GM21367 (cell line): ENCODE measurements around the gene SLC40A1.

Experiments
- ATAC-seq: cut with Tn5 transposase; IDR thresholded peaks from one replicate; pipeline ENCODE4 v1.9.1; 2021; ENCODE audit not compliant: unreplicated experiment

SLC40A1 gene, protein sequence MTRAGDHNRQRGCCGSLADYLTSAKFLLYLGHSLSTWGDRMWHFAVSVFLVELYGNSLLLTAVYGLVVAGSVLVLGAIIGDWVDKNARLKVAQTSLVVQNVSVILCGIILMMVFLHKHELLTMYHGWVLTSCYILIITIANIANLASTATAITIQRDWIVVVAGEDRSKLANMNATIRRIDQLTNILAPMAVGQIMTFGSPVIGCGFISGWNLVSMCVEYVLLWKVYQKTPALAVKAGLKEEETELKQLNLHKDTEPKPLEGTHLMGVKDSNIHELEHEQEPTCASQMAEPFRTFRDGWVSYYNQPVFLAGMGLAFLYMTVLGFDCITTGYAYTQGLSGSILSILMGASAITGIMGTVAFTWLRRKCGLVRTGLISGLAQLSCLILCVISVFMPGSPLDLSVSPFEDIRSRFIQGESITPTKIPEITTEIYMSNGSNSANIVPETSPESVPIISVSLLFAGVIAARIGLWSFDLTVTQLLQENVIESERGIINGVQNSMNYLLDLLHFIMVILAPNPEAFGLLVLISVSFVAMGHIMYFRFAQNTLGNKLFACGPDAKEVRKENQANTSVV

DNA sequence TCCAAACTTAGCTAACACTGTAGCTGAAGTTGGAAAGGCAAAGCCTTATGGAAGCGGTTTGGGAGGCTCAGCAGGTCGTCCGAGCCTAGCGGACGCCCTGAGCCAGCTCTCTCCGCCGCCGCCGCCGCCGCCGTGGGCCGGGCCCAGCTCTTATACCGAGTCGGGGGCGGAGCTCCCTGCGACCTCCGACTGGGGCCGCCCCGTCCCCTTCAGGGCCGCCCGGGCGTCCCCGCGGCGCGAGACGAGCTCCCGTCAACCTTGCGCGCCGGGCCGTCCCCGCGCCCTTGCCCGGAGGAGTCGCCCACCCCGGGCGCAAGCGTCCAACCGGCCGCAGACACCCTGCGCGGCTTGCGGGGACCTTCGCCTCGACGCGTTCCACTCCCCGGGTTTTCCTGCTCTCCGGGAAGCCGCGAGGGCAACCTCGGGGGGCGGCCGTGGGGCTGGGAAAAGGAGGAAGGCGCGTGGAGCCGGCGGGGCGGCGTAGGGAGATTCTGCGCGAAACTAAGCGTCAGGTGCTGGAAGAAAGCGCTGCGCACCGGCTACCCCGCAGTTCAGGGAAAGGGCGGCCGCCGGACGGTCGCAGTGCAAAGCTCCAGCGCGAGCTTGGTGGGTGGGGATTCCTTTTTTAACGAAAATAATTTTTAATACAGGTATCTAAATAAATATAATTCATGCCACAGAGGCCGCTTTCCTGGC lies at the start of gene SLC40A1:
SLC40A1 (minus strand) TSS at position 129 of the 696 bp plus-strand sequence. CDS start 326 bp downstream, outside the sequence.
- peak; percentile 68 for ATAC-seq

DNA sequence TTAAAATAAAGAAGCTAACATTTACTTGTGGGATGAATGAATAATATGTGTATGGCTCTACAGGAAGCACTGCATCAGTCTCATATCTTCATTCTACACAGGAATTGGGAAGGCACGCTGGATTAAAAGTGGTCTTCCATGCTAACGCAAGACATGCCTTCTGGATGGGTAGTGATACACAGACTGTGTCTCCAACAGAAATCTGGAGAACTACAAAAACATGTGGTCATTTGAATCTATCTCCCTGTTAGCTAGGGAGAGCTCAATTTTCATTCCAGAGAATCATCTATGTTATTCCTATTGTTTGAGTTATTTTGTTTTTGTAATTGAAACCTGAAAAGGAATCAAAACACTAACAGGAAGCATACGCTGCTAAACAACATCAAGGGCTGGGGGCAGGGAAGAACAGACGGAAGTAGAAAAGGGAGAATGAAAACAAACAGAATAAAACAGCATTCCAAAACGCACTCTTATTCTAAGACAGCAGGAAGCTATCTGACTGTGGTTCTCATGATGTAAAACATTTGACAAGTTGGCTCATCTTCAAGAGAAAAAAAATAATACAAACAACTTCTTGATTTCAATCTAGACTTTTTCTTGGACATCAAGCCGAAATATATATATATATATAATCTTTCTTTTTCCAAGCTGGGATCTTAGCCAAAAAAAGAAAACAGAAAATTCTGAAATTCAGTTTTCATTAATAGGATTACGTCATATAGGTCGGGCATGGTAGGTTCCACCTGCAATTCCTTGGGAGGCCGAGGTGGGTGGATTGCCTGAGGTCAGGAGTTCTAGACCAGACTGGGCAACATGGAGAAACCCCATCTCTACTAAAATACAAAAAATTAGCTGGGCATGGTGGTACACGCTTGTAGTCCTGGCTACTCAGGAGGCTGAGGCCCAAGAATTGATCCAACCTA lies 49.2 kb upstream of the SLC40A1 start:
- no peak for ATAC-seq

DNA sequence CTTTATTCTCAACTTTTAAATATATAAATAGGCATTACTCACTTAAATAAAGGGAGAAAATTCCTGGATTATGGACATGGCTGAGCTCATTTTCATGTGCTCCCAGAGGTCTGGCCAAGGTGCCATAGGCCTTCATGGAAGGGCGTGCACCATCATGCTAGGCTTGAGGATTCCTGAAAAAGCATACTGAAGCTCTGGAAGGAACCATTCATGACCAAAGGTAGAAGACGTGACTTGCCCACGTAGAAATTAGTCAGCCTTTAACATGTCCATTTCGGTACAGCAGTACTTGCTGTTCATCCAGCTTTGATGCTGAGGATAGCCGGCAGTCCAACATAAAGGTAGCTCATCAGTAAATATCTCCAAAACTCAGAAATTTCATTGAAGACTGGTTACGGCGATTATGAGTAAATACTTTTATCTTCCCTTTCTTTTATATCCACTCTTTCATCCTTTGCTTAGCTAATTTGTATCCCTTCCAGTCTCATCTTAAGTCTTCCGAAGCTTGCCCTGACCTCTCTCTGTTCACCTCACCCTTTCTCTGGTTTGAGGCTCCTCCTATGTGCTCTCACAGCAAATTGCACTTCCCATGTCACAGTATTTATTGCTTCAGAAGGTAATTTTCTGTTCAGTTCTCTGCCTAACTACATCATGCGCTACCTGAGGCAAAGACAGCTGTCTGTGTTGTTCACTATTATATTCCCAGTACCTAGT lies 48.4 kb upstream of the SLC40A1 start:
- no peak for ATAC-seq

DNA sequence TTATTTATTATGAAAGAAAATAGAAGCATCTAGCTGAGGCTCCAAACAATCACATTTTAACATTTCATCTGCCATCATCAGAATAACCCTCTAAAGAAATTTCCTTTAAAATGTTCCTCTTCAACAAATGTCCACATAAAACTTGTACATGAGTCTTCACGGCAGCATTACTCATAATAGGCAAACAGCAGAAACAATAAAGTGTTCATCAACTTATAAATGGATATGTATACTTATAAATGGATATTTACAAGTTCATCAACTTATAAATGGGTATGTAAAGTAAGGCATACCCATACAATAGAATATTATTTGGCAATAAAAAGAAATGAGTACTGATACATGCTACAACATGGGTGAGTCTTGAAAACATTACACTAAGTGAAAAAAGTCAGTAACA lies 47.2 kb upstream of the SLC40A1 start:
- no peak for ATAC-seq

DNA sequence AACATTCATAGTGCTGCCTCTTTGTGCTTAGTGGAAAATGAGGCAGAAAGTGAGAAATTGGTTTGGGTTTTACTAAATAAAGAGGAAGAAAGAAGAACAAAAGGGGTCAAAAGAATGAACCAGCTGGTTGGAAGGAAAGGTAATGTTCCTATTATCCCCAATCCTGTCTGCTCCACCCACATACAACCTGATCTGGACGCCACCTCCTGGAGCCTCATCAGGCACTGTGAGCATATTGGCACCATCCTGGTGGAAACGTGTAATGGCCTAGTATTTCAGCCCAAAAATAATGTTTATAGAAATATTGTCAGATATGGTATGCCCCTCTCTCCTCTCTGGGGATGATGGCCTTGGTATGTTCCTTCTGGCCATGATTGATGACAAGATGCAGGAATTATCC lies 45.0 kb upstream of the SLC40A1 start:
- ATAC-seq, result no peak

DNA sequence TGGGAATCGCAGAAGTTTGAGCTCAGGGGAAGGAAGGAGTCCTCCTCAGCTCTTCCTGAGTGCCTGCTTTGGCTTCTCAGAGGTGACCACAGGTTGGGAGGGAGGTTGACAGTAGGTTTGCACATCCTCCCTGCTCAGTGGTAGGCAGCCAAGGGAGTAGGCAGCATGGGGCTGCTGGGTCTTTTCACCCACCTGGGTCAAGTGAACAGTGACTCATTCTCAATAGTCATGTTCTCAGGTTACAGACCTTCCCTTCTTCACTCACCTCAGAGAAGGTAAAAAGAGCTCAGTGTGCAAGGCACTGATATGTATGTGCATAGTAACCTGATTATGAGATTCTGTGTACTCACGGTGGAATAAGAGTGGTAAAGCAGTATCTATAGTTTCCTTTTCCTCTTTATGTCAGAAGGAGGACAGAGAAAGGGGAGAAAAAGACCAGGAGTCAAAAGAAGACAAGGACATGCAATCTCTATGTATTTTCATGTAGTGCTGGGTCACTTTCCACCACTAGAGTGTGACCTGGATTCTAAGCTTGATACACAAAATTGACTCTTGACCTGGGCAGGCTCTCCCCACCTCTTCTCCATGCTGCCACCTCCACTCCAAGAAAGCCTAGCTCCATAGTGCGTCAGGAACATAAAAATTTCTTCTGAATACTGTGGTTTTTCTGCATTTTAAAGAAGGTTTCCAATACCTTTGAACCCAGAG lies 44.2 kb upstream of the SLC40A1 start:
- no peak for ATAC-seq

DNA sequence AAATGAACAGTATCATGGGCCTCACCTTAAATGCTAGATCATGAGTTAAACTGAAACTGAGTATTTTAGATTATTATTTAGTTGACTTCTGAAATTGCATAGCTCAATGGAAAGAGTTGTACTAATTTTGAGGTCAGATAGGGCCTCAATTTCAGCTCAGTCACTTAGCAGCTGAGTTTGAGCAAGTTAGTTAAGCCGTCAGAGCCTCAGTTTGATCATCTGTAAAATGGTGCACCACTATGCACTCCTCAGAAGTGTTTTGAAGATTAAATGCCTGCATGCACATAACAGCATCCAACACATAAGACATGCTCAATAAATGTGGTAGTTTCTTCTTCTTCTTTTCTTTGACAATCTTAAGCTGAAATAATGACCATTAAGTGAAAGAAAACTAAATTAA lies 42.5 kb upstream of the SLC40A1 start:
- ATAC-seq, result no peak

DNA sequence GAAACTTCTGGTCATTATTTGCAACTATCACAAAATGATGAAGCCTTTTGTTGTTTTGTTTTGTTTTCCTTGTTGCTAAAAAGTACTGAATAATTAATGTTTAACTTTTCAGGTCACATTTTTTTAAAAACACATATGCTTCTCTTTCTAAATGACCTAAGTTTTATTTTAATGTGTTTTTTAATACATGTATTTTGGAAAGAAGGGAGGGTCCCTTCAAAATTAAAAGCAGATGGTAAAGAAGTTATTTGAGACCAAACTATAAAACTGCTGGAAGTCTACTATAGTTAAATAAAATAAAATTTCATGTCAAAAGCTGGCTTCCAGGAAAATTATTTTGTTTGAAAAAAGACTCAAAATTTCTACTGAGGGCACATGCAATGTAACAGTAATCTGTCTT lies 41.2 kb upstream of the SLC40A1 start:
- ATAC-seq, result no peak

DNA sequence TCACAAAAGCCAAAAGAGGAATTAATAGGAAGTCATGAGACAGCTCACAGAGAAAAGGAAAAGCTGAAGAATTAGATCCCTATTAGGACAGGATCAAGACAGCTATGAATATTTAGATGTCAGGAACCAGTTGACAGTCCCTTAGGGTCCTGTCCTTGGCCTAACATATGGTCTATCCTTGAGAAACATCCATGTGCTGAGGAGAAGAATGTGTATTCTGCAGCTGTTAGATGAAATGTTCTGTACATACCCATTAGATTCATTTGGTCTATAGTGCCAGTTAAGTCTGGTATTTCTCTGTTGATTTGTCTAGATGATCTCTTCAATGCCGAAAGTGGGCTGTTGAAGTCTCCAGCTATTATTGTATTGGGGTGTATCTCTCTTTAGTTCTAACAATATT lies 37.6 kb upstream of the SLC40A1 start:
- no peak for ATAC-seq

DNA sequence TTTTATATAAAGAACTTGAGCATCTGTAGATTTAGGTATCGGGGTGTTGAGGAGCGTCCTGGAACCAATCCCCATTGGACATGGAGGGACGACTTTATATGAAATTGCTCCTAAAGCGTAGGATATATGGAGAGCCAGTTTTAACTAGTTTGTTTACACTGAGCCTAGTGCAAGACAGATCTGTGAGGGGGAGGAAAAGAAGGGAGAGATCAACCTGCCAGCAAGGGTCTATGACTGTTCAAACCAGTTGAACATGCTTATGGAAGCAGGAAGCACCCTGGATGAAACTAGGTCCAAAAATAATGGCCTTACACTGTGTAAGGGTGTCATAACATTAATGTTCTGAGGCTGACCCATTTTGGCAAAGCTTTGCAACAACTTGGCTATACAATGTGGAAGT lies 34.0 kb upstream of the SLC40A1 start:
- no peak for ATAC-seq

DNA sequence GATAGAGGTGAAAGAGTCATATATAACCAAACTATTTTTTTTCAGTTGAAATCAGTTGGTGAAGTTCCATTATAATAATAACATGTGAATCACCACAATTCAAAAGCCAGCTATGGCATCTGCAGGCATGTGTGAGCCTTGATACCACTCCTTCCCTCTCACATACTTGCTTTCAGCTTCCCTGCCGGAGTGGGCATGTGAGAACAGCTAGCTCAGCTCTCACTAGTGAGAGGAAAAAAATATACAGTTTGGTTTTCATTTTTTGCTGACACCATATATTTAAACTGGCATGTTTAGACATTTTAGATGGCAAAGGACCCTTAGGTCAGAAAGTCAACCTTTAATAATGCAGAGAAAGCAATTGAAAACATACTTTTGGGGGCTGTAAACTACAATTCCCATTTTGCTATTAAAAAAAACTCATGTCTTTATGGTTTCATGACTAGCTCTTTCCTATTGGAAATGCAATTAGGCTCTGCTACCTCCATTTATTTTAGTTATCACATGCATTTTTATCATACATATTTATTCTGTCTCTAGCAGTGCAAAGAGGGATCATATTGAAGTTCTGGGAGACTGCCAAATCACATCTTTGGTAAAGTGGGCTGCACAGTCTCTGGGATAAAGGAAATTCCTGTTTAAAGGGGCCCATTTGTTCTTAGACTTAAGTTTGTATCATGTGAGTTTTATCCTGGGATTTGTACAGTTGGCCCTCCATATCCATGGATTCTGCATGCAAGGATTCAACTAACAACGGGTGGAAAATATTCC lies 33.2 kb upstream of the SLC40A1 start:
- ATAC-seq, result no peak

DNA sequence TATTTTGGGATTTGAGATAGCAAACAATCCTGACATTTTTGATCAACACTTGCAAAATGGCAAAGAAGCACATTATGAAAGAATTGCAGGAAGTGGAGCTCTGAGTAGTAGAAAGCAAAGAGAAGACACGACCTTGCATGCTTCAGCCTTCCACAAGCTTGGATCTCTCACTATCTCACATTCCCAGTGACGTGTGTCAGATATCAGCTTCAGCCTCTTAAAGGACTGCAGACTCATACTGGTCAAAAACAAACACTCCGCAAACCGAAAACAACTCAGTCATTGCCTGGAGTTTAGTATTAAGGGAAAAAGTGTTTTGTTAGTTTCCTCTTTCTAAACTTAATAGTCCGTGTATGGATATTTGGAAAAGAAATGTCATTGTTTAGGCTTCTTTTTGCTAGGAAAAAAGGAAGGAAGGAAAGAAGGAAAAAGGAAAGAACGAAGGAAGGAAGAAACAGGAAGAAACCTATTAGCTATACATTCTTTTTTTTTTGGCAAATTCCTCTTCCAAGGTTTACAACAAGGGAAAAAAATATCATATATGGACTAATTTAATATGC lies 32.6 kb upstream of the SLC40A1 start:
- ATAC-seq, result no peak

DNA sequence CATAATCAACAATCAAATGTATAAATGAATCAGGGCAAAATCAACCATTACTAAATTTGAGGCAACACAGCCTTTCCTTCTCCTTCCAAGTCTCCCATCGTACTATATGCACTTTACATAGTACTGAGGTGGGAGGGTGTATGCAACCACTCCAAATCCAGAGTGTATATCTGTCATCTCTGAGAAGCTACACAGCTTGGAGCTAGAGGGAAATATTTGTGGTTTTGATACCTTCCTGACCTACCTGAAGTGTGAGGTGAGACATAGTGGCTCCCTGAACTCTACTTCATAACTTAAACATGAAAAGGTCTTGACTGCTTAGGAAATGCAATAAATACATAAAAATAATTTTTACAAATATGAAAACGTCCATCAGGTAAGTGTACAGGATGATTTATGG lies 30.1 kb upstream of the SLC40A1 start:
- no peak for ATAC-seq

DNA sequence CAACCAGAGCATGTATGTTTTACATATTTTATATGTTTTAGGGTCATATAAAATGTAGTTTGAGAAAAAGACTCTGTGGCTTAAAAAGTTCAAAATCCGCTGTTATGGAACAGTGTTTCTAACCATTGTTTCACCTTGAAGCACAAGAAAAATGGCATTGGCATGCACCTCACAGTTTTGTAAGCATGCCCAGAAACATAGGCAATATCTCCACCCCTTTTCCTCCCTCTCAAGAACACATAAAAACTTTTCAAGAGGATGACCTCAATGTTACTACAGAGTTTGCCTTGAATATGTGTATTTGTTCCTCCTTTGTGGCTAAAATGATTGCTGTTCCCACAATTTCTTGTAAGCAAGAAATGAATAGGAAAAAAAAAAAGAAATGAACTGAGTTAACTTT lies 29.3 kb upstream of the SLC40A1 start:
- no peak for ATAC-seq

DNA sequence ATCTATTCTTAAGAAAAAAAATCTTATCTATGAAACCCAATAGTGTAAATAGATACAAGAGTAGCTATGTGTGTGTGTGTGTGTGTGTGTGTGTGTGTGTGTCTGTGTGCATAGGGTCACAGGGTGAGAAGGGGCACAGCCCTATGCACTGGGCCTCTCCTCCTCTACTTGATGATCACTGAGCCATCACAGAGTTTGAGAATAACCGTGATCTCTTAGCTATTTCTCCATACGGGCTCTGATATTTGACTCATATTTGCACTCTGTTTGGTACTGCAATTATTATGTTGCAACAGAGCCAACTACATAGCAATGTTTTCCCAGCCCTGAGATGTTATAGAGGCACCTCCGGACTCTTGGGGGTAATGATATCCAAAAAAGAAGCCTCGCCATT lies 28.8 kb upstream of the SLC40A1 start:
- ATAC-seq, result no peak

DNA sequence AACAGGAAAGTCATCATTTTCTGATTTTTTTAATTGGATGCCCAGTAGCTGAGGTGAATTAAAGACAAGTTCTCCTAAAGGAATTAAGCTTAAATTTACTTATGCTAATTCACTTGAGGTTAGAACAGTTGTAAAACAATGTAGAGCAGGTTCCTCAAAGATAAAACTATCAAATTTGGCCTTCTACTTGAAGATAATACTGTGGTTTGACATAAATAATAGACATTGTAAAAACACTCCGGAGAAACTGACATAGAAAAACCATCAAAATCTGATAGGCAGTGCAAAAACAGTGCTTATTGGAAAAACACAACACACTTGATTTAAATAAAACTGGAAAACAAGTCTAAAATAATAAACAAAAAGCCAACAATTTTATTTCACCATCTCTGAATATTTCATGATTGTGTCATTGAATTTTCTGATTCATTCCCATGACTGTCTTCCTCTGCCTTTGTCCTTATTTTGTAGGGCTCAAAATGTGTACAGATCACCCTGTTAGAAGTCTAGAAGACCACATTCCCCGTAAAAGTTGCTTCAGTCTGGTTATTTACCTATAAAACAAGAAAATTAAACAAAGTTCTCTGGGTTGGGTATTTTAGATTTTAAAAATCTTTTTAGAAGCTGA lies 28.3 kb upstream of the SLC40A1 start:
- ATAC-seq, result no peak

DNA sequence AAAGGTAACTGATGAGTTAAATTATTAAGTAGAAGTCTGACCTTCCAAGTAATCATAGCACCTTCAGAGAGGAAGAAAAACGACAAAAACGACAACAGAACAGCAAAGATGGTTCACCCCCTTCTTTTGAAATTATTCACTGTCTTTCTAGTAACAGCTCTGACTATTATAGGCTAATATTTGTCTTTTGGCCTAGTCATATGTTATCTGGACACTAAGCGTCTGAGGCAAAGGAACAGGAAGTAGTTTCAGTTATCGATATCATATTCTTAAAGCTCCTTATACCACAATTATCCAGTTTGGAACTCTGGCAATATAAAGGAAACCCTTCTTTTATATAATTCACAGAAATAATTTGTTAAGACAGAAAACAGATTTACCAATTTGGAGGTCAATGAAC lies 27.6 kb upstream of the SLC40A1 start:
- ATAC-seq, result no peak

DNA sequence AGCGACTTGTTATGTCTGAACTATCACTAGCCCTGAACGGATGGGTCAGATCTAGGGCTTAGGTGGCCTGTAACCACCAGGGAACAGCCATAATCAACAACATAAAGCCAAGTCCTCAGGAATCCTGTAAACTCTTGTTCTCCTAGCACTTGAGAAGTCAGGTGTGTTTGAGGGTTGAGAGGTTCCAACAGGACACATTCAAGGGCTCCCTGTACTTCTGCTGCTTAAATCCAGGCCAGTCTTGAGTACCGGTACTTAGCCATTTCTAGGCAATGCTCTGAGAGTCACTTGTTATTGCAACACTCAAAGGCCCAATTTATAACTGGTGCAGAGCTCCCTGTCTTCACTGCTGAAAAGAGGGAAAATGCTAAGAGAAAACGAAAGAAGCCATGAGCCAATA lies 21.6 kb upstream of the SLC40A1 start:
- ATAC-seq, result no peak
